GM18870 (cell line): ENCODE results near the gene FIGN.

Source experiments
- ATAC-seq: cut with Tn5 transposase; IDR thresholded peaks from one replicate; pipeline ENCODE4 v1.9.1; 2021; ENCODE audit warnings: moderate library complexity; ENCODE audit not compliant: unreplicated experiment

The FIGN gene

DNA sequence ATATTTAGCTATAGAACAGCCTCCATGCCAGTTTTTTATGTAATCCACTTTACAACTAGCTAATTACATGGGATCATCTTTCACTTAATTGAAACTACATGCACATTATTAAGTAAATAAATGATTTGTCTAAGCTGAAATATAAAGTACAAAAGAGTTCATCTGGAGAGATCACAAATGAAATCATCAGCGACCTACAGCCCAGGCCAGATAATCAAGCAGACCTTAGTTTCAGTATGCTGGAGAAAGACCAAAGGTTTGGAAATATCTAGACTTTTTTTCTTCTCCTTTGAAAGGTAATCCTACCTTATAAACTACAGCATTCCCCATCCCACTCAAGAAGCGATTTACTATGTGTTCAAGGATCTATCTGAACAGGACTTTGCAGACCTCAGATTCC is 26.5 kb downstream of the FIGN start:
- ATAC-seq: no peak

DNA sequence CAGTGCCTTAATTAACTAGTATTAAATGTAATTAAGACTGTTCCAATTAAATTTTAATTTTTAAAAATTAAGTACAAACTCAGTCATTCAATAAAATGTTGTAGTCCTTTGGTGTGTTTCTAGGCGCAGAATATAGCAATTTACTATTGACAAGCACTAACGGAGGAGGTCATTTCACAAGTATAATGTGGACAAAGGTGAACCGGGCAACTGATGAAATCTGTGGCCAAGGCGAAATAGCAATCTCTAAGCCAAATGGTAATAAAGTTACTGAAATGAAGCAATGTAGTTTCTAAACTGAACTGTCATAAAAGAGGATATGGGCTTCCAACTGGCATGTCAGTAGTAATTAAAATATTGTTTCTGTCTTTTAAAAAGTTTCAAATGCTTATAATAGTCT is 27.5 kb downstream of the FIGN start:
- ATAC-seq: no peak

DNA sequence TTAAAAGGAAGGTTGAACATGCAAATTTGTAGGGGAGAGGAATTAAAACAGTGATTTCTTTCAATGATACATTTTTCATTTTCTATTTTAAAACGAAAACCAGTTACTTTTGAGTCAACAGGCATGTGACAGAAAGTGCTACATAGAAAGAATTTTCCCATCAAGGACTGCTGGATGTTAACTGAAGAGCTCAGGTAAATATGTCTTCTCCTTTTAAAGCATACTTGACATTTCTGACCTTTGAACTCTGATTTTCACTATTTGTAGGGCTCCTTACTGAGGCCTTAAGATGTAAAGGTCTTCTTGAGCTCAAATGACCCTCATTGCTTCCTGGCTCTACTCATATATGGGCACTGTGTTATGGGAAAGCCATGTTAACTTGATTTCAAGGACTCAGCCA is 32.4 kb downstream of the FIGN start:
- ATAC-seq: no peak

DNA sequence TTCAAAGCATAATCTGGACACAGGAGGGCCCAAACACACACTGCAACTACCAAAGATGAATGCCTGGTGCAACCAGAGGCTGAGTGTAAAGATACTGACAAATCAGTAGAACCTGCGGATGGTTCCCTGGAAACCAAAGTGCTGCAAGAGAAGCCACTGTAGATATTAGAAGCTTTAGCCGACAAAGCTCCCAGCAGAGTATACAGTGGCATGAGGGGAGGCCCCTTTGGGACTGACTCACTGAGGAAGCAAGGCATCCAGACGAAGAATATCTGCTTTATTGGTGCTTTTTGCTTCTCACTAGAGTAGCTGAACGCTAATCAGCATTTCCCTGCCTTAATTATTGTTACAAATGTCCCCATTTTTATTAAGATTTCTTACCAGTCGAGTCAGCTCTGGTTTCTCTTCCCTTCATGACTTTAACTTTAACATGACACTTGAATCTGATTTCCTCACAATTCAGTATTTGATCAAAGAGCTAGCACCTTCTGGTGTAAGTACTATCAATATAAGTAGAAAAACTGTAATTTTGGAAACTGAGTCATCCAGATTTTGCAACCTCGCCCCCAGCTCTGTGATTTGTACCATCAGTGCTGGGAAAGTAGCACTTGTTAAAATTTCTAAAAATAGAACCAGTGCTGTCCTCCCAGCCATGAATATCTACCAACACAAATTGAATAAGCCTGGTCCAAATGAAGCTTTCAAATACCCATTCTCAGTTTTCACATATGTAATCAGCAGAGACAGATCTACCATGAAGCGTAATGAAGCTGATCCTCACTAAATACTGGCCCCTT is 34.2 kb downstream of the FIGN start:
- ATAC-seq: no peak

DNA sequence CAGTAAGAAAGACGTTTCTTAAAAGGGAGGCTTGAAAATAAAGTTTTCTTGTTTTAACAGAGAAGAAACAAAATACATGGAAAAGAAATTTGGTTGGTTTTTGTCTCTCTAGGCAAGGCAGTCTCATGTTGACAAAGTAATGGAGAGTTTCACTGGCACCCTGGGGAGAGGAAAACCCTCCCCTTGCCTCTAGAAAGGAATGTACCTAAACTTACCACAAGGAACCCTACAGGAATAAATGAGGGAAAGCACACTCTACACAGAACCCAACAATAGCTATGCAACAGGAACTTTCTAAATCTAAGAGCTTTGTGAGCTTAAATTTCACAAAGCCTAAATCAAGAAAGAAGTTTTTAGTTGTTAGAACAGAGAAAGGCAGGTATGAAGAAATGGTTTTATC is 37.0 kb downstream of the FIGN start:
- ATAC-seq: no peak

DNA sequence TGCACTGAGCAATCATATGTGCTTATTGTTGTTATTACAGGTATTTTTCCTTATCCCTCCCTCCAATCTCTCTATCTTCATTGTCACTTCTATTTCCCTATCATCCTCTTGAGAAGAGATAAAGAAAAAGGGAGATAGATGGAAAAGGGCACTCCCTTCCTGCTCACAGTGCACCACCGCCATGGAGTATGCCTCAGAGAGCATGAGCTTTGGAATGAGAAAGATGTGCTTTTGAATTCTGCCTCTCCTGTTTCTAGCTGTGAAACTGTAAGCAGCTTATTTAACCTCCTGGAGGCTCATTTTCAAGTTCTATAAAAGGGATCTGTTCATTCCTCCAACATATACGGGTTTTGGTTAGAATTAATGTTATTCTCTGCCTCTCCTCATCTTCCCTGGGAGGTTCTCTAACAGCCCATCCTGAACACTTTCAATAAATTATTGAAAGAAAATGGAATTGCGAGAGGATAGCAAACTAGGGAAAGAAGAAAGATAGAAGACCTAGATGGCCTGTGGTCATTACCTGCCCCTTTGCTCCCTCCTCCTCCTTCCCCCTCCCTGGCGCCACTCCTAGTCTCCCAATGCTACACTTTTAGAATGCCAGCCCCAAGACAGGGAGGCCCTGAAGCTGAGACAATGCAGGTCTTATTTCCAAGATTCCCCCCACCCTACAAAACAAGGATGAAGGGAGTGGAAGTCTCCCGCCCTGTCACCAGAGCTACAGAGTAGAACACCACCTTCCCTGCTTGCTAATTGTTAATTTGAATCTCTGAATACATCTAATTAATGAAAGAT is 37.8 kb downstream of the FIGN start:
- ATAC-seq: no peak

DNA sequence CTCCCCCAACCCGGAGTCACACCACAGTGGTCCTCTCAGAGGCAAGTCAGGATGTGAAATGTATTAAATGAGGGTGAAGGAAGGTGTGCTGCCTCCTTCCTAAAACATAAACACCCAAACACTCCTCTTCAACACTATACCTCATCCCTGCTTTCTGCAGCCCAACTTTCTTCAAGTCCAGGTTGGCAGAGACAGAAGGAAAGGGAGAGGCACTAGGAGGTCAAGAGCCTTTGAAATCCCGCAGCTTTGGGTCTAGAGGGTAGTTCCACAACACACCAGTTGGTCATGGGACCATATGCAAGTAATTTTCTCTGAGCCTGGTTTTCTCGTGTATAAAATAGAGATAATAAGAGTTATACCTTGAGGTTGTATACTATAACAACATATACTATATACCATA is 38.4 kb downstream of the FIGN start:
- ATAC-seq: no peak

DNA sequence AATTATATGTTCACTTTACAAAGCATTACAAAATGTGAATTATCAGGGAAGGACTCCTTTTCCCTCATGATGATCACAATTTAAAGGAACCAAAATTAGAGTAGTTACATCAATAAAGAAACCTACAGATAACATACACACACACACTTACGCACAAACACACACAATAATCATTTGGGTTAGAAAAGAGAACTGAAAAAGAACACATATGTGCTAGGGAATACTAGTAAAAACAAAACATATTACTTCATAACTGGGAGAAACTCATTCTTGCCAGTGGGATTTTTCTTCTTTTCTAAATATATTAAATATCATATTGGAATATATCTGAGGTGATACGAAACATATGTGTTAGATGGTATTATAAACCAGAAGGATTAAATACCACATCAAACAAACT is 42.3 kb downstream of the FIGN start:
- ATAC-seq: no peak

DNA sequence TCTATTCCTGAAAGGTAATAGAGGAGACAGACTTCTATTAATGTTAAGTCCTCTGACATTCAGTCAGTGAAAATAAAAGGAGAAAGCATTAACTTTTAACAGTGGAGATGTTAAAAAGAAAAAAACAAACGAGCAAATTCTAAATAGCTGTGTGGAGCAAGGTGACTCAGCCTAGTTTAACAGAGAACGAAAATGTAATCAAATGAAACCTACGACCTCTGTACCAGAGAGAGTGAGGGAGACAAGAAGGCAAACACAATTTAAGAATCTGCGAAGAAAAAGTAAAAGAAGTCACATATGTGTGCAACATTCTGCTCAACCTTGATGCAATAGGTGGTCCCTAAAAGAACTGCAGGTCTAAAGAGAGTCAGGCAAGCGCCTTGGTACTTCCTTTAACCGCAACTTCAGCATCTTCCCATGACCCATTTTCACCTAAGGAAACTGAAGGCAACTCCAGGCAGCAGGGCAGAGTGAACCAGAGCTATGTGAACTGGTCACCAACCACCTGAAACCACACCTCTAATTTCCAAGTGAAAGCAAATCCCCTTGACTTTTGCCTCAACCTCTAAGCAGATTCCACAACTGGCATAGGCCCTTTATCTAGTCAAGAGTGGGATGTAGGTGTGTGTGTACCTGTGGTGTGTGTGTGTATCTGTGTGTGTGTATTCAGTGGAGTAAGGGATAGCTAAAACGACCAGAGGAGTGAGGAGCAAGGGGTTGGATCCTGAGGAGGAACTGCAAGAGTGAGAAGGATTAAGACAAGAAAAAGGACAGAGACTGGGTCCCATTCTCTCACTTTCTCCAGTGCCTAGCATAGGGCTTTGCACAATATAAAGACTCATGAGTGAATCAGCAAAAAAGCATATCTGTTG is 43.0 kb downstream of the FIGN start:
- ATAC-seq: no peak

DNA sequence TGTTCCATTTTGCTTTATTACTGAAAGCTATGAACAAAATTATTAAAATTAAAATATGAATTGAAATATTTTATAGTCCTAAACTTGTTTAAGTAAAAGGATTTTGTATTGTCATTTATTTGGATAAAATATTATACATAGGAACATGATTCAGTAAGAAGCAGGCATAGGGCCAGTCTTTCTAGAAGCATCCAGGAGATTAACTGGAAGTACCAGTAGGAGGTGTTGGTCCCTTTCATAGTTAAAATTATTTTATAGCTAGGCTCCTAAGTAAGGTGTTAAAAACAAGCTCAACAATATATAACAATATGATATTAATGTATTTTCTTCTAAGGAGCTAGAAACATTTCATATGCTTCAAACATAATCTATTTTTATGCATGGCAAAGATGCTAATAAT is 43.7 kb downstream of the FIGN start:
- ATAC-seq: no peak

DNA sequence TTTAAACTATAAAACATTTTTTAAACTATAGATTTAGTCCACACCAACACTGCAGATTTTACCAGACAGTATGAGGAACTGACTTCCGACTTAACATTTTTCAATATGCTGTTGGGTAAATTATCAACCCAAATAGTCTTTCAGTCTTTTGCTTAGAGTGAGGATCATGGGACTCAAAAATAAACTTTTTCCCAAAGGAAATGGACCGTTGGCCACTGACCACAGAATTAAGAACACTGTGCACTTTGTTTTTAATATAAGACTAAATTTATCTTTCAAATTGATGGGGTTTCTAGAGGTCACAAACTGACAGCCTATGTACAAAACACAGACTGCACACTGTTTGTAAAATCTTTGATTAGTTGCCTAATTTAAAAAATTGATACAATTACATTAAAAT is 44.9 kb downstream of the FIGN start:
- no peak for ATAC-seq

DNA sequence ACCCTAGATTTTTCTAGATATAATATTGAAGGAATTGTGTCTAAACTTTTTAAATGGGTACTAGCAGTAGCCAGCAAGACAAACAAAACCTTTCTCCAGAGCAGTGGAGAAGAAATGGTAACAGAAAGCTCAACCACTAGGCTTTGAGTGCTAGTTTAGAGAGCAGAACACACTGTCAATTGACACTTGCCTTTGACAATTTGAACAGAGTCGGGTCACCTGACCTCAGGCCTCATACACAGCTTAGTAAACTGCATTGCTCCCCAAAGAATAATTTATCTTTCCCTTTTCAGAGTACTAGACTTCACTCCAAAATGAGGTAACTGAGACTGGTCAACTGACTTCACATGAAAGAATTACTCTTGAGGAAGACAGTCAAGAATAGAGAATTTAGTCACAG is 48.6 kb downstream of the FIGN start:
- no peak for ATAC-seq

DNA sequence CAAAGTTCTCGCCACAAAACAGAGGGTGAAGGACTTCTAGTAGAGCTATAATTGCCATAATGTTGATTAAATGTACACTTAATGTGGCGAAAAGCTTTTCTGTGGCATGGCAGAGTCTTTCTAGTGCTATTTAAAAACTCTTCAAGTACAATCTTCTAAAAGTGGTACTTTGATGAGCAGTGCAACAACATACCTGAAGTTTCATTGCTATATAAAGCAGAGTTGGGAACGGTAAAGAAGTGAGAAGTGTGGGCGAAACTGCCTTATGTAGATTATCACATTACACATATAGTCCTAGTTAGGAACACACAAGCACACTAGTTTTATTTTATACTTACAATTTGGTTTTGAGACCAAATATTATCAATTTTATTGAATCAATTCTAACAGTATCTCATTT is 49.5 kb downstream of the FIGN start:
- ATAC-seq: no peak

DNA sequence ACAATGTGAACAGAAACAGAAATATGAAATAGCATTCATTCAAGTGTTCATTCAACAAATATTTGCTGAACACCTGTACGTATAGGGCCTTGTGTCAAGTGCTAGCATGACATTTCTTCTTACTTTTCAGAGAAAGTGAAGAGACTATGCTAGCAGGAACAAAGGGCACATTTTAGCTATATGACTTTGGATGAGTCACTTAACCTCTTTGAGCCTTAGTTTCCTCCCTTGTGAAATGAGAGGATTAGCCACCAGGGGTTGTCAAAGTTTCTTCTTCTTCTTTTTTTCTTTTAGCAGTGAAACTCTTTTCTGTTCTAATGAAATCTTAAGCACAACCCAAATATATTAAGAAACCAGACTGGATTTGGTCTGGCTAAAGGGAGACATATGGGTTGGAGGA is 53.1 kb downstream of the FIGN start:
- ATAC-seq: no peak

DNA sequence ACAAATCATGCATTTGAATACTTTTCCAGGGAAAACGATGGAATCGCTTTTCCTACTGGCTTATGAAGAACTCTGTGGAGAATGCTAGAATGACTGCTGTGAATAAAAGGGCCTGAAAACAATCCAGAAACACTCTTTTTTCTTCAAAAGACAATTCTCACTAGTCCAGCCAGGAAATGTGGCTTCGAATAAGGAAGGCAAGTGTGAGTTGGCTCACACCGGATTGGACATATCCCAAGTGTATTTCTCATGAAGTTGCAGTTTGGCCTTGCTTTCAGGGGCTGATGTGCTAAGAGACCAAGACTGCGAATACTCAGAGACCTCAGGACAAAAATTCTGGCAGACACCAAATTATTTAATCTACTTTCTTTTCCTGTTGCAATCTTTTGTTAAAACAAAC is 54.1 kb downstream of the FIGN start:
- no peak for ATAC-seq

DNA sequence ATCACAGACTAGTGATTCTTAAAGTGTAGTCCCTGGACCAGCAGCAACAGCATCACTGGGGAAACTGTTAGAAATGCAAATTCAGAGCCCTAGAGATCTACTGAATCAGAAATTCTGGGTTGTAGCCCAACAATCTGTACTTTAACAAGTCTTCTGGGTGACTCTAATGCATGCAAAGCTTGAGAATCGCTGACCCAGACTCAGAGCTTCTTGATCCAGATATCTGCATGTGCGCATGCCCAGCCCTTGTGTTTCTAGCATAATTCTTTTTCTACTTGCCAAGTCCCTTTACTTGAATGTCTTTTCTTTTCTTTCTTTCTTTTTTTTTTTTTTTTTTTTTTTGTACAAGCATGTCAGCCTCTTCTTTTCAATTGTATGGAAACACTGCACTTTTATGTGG is 60.4 kb downstream of the FIGN start:
- no peak for ATAC-seq

DNA sequence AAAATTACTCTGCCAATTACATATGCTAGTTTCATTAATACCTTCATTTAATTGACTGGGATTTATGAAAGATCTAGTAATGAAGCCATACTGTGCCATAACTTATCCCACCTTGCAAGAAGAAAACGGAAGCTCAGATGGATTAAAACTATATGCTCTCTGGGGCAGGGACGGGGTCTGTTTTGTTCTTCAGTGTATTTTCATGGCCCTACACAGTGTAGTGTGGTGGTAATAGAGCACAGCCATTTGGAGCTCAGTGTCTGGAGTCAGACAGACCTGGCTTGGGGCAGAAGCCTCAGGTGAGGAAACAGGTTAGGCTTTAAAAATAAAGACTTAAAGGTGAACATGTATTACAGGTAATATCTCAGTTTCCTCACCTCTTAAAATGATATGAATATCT is 62.3 kb downstream of the FIGN start:
- ATAC-seq: no peak

DNA sequence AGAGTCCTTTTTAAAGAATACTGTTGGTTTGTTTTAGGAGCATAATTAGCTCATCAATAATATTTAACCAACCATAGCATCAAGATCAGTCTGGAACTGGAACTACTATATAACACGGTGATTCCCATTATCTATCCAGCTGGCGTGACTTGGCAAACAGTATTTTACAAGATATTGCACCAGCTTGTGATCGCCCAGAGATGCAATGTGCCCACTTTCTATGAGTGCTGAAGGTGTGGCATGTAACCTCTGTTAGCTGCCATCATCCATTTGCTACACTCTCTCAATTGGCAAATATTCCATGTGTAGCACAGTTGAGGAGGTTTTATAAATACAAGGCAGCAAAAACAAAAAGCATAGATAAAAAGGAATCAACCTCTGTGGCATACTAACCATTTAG is 64.9 kb downstream of the FIGN start:
- no peak for ATAC-seq

DNA sequence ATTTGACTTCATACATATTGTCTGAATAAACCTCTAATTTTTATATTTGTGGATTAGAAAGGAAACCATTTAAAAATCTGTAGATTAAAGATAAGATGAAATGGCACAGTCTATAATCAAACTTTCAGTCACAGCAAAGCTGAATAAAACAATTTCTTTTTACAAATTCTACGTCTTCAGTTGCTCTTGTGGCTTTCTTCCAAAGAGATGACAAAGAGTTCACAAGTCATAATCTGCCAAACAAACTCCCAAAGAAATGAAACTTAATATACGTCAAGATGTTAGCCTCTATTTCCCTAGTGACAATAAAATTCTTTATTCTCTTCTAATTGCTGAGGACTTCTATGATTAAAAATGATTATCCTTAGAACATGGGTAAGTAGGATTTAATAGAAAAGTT is 66.3 kb downstream of the FIGN start:
- ATAC-seq: no peak

DNA sequence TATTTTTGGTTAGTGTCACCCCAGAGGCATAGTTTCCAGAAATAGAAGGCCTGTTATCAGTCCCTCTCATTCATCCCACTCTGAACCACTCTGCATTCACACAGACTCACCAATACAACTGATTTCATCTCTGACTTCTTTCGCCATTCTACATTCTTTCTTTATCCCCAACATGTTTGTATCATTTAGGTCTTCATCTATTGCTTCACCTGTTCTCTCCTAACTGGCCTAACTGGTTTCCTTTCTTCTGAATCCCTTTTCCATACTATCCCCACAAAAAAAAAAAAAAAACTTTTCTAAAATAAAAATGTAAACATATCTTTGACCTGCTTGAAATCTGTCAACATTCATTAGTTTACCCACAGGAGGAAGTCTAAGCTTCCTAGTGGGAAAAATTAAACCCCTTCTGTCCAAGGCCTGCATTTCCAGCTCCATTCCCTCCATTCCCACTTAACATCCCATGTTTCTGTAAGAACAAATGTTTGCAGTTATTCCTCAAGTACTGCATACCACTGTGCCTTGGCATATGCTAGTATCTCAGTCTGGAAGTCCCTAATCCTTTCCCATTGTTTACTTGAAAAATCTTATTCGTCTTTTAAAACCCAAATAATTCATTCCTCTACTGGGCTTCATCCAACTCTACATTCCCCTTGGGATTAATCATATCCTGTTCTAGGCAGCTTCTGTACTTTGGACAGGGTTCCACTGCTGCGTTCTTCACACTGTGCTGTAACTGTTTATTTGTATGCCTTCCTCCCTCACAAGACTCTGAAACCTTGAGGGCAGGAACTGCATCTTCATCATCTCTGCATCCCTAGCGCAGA is 68.5 kb downstream of the FIGN start:
- no peak for ATAC-seq

DNA sequence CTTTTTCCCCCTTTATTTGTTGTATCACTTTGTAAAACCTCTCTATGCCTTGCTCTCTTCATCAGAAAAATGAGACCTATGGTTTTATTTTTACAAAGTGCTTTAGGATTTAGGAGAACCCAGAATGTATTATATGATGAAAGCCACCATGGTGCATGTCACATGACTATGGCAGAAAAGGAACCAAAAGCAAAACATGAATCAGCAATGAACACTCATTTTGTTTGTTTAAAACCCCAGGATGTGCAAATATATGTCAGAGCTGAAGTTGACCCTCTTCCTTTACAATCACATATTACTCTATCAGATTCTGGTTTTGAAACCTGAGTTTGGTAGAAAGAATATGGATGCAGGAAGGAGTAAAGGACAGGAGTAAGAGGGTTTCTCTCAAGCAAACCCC is 70.0 kb downstream of the FIGN start:
- ATAC-seq: peak; percentile 42
